ENCODE data around the gene KCTD16.

The KCTD16 gene

DNA sequence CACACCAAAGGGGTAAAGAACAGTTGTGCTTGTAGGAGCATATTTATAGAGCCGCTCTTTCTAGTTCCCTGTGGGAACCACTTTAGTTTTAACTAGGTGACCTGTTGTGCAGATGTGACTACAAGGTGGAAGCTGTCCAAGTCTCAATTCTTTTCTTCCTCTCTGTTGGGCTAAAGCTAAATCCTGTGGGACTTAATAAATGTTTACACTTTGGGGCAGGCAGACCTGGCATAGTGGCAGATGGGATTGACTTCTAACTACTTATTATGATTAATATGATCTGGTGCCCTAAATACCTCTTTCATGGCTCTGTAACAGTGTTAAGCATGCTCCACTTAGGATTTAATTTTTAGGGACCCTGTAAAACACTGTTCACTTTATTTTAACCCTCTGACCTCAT, 265.3 kb downstream of the KCTD16 start:
- H3K4me3 ChIP-seq (ENCODE audit: low read length) = no peak overlapping the region
- TF ChIP-seq, protein P1, sequence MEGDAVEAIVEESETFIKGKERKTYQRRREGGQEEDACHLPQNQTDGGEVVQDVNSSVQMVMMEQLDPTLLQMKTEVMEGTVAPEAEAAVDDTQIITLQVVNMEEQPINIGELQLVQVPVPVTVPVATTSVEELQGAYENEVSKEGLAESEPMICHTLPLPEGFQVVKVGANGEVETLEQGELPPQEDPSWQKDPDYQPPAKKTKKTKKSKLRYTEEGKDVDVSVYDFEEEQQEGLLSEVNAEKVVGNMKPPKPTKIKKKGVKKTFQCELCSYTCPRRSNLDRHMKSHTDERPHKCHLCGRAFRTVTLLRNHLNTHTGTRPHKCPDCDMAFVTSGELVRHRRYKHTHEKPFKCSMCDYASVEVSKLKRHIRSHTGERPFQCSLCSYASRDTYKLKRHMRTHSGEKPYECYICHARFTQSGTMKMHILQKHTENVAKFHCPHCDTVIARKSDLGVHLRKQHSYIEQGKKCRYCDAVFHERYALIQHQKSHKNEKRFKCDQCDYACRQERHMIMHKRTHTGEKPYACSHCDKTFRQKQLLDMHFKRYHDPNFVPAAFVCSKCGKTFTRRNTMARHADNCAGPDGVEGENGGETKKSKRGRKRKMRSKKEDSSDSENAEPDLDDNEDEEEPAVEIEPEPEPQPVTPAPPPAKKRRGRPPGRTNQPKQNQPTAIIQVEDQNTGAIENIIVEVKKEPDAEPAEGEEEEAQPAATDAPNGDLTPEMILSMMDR (conservative IDR thresholded peaks at IDR 0.05; ENCODE audit: low read depth, low read length) = no peak
- peak; percentile 41 for DNase-seq (ENCODE audit: low read depth)

DNA sequence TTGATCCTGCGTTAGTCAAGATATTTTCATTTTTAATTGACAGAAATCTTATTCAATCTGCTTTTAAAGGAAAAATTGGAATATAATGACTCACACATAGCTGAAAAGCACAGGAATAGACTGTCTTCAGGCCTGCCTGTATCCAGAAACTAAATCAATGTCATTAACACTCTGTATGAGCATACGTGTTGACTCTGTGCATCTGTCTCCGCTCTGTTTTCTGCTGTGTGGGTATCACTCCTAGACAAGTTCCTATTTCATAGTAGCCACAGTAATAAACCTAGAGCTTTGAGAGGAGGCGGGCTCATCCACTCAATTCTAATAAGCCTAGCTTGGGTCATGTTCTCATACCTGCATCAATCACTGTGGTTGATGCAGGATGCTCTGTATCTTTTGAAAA, 267.6 kb downstream of the KCTD16 start:
- no peak for DNase-seq (ENCODE audit: low read depth)
- TF ChIP-seq, protein P1 (conservative IDR thresholded peaks at IDR 0.05; ENCODE audit: low read depth, low read length) = no peak

DNA sequence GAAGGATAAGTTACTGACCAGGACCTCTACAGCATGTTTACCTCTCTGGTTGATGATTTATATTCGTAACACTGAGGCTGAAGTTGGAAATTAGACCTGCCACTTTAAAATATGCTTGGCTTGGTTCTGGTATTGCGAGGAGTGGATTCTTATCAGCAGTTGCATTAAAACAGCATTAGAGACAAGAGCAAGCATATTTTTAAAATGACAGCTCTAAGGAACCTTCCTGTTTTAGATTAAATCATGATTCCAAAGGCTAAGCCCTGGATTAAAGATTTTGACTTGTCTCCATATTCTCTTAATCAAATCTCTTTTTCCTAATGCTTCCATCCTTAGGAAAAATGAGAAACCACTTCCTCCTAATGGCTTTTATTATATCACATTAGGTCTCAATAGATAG, 277.8 kb downstream of the KCTD16 start:
- no peak overlapping the region for H3K4me3 ChIP-seq (ENCODE audit: low read length)
- TF ChIP-seq, protein P1 (conservative IDR thresholded peaks at IDR 0.05; ENCODE audit: low read depth, low read length) = no peak
- DNase-seq (ENCODE audit: low read depth) = no peak

More for the DNA sequence above, 267.6 kb downstream of the KCTD16 start:
- H3K4me3 ChIP-seq (ENCODE audit: low read length) = no peak overlapping the region

DNA sequence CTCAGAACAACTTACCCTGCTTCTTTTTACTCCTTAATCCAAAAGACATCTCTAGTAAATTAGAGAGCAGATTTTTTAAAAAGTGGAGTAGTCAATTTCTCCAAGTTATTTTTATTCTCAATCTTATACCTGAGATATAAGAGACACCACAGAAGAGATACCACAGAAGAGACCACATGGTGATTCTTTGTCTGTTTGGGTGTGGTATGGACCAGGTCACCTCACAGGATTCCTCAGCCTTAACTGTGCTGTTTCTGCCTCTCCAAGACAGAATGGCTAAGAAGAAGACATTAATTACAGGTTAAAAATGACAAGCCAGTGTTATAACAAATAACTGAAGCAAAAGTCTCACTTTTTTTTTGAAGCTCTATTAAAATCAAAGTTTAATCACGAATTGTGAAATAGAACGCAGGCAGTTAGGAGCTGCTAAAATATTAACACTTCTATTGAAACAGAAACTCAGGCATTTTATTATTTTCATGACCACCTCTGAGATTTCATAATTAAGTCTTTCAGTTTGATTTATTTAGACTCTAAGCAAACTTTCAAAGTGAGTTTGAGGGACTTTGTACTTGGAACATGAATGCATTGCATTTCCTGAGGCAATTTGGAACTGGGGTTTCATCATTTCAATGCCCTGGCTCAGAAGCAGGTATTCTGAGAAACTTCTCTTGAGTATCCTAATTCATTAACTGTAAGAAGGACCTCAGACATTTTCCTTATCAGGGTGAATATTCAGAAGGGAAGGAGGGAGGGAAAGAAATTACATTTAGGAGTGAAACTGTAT, 280.7 kb downstream of the KCTD16 start:
- no peak for DNase-seq (ENCODE audit: low read depth)
- TF ChIP-seq, protein P1 (conservative IDR thresholded peaks at IDR 0.05; ENCODE audit: low read depth, low read length) = no peak
- no peak overlapping the region for H3K4me3 ChIP-seq (ENCODE audit: low read length)

DNA sequence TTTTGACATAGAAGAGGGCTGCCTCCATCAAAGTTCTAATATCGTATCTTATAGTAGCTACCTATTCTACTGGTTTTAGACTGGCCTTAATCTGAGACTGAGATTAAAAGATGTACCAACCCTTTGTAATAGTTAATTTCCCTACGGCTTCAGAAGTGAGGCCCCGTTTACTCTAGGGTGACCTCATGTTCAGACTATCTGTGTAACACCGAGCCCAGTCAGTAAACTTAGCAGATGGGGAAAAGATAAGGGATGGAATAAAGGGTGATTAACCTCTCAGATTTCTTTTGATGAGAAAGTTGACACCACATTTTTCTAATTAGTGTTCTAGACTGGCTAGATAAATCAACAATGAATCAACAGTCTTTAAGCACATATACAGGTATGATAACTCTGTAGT, 283.1 kb downstream of the KCTD16 start:
- TF ChIP-seq, protein P1 (conservative IDR thresholded peaks at IDR 0.05; ENCODE audit: low read depth, low read length) = no peak
- no peak overlapping the region for H3K4me3 ChIP-seq (ENCODE audit: low read length)
- DNase-seq (ENCODE audit: low read depth) = no peak

DNA sequence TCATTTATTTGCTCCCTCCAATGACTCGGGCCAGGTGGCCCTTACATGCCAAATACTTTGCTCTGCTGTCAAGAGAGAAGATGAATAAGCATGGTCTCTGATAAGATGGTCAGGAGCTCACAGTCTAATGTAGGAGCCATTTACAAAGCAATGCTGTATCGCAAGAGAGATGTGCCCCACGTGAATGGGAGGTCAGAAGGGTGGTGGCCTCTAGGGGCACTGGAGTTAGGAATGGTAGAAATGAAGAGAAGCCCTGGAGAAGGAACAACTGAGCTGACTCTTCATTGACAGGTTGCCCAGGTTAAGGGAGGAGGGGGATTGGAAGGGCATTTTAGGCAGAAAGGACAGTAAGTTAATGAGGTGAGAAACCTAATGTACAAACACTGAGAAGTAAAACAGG, 286.5 kb downstream of the KCTD16 start:
- TF ChIP-seq, protein P1 (conservative IDR thresholded peaks at IDR 0.05; ENCODE audit: low read depth, low read length) = no peak
- no peak overlapping the region for H3K4me3 ChIP-seq (ENCODE audit: low read length)
- DNase-seq (ENCODE audit: low read depth) = no peak

DNA sequence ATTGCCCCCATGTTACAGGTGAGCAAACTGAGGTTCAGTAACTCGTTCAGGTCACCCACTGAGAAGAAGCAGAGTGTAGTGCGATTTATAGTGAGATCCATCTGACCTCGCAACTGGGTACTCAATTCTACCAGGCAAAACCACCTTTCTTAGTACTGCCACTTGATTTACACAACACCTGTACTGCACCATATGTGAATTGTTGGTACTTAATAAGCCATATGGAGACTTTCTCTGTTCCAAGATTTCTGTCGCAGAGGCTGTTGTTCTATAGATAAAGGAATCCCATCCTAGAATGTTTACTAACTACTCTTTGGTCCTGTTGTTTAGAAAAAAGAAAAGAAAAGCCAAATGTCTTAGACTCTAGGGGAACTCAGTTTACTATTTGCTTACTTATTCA, 287.5 kb downstream of the KCTD16 start:
- TF ChIP-seq, protein P1 (conservative IDR thresholded peaks at IDR 0.05; ENCODE audit: low read depth, low read length) = no peak
- DNase-seq (ENCODE audit: low read depth) = no peak
- no peak overlapping the region for H3K4me3 ChIP-seq (ENCODE audit: low read length)
